ENCODE measurements around the gene CORO1C.
"Not testable (repeated sequence)": the region's sequence is repeated elsewhere in the genome, so short reads cannot be mapped to it uniquely, and the experiment has no call there.

Gene CORO1C

DNA sequence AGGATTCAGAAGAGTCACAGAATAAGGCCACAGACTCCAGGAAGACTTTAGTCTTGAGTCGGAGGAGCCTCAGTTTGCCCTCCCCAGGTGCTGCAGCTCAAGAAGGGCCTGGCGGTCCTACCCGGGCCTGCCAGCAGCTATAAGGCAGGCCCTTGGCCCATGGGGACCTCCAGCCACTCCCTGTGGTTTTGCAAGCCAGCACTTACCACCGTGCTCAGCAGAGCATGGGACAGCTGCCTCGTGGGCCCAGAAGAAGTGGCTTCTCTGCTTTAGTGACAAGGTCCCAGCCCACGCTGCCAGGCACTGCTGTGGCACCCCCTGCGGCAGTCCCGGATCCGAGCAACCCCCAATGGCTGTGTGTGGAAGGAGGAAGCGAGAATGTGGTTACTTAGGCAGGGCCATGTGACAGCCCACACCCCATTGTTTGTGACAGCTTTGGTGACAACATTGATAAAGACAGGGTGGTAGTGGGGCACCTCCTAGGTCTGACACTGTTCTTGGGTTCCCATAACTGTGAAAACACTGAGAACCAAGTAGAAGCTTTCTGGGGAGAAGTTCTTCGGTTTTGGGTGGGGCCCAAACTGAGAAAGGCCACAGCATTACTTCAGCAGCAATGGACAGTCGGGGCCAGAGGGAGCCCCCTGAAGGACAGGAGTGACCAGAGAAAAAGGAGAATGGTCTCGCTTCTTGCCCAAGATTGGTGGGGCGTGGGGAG is 97.6 kb downstream of the CORO1C start, which contains the start of gene SELPLG:
TSS of gene SELPLG (minus strand) at position 361 of the 715 bp plus-strand sequence. CDS start 9,587 bp downstream, outside the sequence.
- peak; percentile 56 to 68 for DNase-seq (ENCODE audit: low read depth in 2 of 2)

DNA sequence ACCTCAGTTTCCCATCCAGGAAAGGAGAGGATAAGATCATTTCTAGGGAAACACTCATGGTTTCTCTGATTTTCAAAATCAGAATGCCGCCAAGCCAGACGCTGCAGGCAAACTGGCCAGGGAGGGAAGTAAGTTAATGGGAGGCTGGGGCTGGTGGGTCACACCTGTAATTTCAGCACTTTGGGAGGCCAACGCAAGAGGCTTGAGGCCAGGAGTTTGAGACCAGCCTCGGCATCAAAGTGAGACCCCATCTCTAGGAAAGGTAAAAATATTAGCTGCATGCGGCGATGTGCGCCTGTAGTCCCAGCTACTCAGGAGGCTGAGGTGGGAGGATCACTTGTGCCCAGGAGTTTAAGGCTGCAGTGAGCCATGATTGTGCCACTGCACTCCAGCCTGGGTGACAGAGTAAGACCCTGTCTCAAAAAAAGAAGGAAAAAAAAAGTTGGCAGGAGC is 98.2 kb downstream of the CORO1C start:
- no peak for DNase-seq (ENCODE audit: low read depth in 2 of 2)

DNA sequence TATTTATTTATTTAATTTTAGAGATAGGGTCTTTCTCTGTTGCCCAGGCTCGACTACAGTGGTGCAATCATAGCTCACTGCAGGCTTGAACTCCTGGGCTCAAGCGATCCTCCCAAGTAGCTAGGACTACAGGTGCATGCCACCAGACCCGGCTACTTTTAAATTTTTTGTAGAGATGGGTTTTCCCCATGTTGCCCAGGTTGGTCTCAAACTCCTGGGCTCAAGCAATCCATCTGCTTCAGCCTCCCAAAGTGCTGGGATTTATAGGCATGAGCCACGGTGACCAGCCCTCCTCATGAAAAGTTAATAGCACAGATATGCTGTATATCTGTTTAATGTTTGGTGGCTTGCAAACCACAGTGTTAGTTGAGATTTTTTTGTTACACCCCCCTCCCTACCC is 100.1 kb downstream of the CORO1C start:
- DNase-seq (ENCODE audit: low read depth in 2 of 2) = not testable (repeated sequence)

DNA sequence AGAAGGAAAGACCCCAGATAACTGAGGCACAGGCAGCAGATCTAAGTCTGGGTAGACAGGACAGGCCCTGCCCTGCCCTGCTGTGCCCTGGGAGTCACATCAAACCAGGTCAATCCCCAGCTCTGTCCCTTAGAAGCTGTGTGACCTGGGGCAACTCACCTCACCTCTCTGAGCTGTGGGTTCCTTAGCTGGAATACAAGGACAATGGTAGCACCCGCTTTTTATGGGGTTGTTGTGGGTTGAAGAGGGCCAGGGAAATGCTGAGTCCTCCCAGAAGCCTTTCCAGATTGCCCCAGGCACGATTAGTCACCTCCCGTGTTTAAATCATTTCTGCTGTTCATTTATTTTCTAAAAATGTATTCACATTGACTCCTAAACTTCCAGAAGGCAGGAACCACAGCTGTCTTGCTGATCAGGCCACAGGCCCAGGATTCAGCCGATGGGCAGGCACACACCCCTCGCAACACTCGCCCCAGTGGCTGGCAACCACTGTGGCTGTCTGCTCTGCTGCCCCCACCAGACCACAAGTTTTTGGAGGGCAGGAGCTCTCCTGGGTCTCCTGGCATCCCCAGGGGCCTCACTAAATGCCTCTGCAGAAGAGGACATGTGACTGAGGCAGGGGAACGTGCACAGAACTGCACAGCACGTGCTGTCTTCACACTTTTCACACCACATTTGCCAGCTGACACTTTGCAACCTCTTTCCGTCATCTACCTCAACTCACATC is 100.7 kb downstream of the CORO1C start:
- DNase-seq (ENCODE audit: low read depth in 2 of 2) = no peak

DNA sequence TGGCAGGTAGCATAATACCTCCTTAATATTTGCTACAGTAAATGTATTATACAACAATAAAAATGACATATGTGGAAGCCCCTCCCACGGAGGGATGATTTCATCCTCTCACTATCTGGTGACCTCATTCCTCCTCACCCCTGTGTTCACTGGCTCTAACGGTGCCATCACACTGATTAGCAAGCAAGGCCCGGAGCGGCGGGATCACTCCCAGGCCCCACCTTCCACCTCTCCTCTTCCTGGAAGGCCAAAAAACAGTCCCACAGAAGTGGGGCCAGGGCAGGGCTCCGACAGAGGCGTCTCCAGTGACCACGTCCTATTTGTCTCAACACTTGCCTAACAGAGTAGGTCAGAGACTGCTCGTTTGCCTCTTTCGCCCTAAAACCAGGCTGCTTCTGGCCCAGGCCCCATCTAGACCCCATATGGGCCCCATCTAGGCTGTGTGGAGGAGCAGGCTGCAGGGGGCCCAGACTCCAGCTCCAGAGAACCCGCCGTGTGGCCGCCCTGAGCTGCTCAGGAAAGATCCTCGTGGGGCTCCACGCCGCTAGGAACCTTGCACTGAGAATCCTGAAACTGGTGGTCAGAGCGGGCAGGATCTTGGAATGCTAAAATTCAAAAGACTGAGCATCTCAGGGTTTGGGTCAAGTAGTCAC is 101.4 kb downstream of the CORO1C start:
- DNase-seq (ENCODE audit: low read depth in 2 of 2) = no peak

DNA sequence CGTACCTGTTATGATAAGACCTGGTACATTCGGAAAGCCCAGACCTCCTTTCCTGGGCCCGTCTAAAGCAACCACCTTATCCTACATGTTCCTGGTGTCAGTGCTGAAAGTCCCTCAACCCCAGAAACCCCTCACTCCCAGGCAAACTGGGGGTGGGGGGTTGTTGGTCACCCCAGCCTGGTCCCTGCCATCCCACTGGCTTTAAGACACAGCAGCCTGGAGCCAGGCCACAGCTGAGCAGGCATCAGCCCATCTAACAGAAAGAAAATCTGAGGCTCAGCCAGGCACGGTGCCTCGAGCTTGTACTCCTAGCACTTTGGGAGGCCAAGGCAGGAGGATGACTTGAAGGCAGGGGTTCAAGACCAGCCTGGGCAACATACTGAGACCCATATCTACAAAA is 102.2 kb downstream of the CORO1C start:
- DNase-seq (ENCODE audit: low read depth in 2 of 2) = no peak

DNA sequence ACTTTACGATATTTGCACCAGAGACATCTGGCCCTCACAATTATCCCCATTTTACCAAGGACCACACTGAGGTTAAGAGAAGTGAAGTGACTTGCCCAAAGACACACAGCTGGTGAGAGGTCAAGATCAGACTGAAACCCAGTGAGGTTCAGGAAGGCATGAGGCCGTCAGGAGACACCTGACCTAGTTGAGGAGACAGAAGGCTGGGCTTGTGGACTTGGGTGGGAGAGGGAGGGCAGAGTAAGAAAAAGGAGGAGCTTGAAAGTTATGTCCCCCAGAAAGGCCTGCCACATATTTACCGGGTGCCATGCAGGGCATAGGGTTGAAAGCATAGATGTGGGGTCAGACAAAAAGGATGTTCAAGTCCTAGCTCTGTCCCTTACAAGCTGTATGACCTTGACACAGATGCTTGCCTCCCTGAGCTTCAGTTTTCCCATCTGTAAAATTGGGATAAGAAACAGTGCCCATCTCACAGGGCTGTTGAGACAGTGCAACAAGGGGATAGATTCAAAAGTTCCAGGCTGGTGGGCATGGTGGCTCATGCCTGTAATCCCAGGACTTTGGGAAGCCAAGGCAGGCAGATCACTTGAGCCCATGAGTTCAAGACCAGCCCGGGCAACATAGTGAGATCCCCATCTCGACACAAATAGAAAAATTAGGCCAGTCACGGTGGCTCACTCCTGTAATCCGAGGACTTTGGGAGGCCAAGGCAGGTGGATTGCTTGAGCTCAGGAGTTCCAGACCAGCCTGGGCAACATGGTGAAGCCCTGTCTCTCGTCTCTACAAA is 104.0 kb downstream of the CORO1C start:
- DNase-seq (ENCODE audit: low read depth in 2 of 2) = no peak

DNA sequence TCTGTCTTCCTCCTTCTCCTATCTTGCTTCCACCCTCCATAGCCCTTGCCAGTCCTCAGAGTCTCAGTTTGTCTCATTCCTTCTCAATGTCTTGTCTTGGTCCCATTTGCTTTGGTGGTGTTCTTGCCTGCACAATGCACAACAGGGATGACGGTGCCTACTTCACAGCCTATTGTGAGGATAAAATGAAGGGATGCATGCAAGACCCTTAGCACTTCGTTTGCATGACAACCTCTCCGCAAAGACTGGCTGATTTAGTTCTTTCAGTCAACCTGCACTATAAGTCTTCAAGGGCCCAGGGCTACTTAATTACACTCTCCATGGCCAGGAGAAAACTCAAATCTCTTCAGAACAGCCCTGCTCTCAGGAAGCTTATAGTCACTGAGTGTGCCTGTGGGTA is 106.1 kb downstream of the CORO1C start:
- no peak for DNase-seq (ENCODE audit: low read depth in 2 of 2)

DNA sequence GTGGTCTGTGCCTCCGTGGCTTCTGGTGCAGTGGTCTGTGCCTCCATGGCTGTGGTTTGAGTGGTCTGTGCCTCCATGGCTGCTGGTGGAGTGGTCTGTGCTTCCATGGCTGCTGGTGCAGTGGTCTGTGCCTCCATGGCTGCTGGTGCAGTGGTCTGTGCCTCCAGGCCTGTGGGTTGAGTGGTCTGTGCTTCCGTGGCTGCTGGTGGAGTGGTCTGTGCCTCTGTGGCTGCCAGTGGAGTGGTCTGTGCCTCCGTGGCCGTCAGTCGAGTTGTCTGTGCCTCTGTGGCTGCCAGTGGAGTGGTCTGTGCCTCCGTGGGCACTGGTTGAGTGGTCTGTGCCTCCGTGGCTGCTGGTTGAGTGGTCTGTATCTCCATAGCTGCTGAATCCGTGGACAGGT is 107.7 kb downstream of the CORO1C start:
- DNase-seq (ENCODE audit: low read depth in 2 of 2) = no peak

DNA sequence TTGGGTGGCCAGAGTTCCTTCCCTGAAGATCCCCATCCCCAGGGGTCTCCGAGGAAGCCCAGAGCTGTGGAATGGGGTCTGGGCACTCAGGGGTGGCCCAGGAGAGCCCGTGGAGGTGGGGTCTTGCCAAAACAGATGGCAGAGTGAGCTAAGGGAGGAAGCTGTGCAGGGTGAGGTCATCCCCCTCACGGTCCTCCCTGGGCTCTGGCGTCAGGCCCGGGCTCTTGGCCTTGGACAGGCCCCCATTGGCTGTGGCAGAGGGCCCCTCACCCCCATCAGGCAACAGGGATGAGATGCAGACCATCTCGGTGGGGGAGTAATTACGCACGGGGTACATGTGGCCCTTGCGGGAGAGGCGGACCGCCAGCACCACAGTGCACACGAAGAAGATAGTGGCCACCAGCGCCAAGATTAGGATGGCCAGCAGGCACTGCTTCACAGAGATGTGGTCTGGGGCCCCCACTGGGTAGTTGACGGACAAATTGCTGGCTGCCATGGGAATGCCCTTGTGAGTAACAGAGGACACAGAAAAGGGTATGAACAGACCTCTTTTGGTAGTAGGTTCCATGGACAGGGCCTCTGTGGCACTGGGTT is 108.3 kb downstream of the CORO1C start:
- no peak for DNase-seq (ENCODE audit: low read depth in 2 of 2)

DNA sequence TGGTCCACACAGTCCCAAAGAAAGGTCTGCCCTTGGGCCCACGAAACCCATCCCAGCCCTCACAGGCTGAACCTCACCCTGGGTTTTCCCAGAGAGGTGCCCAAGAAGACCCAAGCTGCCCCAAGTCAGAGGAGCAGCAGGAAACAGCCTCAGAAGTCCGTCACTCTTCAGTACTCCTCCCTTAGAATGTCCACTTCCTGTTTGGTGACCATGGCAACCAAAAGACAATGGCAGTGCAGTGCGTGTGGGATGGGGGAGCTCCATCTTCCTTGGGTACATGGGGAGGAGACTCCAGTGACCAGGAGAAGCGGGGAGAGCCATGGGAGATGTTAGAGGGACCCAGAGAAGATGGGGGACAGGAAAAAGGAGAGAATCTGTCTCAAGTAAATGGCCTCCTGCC is 108.9 kb downstream of the CORO1C start:
- no peak for DNase-seq (ENCODE audit: low read depth in 2 of 2)

DNA sequence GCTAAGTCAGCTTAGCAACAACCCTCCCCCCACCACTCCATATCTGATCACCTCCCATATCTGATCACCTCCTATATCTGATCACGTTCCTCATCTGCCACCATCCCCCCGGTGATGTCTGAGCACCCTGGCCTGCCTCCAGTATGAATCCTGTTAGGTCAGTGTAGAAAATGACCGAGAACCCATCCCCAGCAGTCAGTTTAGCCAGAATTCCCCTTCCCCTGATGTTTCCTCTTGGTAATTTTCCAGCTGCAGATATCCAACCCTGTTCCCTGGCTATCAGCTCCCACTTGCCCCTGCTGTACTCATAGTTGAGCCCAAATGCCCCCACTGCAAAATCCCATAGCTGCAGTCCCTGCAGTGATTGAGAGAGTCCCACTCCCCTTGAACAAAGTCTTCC is 110.2 kb downstream of the CORO1C start:
- DNase-seq (ENCODE audit: low read depth in 2 of 2) = no peak

DNA sequence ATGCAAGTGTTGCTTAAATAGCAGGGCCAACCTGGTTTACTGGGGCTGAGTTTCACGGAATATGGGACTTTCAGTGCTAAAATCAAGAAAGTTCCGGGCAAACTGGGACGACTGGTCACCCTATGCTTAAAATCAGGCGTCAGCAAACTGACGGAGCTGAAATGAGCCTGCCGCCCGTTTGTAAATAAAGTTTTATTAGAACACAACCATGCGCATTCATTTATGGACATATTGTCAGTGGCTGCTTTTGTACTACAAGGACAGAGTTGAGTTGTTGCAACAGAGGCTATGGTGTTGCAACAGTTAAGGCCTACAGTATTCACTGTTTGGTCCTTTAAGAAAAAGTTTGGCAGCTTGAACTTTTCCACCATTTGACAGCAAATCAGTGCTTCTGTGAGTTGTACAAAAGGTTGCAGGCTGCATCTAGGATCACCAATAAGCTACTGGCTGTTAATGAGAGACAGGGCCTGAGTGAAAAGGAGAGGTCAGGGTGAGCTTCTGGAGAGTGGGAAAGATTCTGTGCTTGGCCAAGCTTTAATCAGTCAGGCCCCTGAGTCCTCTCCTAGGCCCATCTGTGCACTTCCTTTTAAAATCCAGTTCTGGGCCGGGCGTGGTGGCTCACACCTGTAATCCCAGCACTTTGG is 111.0 kb downstream of the CORO1C start:
- DNase-seq (ENCODE audit: low read depth in 2 of 2) = no peak

DNA sequence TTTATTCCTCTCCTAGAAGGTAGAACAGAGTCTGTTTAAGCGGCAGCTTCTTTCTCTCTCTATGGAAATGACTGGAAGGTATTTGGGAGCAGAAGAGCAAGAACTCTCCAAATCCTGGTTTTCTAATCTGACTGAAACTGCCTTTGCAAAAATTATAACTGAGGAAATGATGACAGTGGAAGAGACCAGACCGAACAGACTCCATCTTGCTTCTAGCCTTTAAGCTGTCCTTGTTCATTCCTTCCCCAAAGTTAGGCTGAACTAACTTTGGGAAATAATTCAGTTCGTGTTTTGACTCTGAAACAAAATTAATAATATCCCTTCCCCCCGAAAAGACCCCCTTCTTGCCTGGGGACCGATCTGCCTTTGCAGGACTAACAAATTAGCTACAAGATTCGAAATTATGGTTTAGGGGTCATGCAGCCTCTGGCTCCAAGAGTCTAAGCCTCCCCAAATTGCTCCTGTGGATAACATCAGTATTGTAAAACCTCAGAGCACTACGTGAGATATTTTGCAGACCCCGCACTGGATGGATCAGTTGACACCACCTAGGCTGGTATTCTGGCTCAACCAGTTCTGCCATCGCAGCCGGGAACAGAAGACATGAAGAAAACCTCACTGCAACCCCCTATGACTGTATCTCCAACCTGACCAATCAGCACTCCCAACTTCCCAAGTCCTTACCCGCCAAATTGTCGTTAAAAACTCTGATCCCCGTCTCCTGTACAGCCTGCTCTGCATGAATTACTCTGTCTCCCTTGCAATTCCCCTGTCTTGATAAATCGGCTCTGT is 111.8 kb downstream of the CORO1C start:
- DNase-seq (ENCODE audit: low read depth in 2 of 2) = no peak

DNA sequence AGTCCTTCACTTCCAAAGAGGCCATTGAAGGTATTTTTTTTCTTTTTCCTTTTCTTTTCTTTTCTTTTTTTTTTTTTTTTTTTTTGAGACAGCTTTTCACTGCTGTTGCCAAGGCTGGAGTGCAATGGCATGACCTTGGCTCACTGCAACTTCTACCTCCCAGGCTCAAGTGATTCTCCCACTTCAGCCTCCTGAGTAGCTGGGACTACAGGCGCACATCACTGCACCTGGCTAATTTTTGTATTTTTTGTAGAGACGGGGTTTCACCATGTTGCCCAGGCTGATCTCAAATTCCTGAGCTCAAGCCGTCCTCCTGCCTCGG is 112.4 kb downstream of the CORO1C start:
- not testable (repeated sequence) for DNase-seq (ENCODE audit: low read depth in 2 of 2)

DNA sequence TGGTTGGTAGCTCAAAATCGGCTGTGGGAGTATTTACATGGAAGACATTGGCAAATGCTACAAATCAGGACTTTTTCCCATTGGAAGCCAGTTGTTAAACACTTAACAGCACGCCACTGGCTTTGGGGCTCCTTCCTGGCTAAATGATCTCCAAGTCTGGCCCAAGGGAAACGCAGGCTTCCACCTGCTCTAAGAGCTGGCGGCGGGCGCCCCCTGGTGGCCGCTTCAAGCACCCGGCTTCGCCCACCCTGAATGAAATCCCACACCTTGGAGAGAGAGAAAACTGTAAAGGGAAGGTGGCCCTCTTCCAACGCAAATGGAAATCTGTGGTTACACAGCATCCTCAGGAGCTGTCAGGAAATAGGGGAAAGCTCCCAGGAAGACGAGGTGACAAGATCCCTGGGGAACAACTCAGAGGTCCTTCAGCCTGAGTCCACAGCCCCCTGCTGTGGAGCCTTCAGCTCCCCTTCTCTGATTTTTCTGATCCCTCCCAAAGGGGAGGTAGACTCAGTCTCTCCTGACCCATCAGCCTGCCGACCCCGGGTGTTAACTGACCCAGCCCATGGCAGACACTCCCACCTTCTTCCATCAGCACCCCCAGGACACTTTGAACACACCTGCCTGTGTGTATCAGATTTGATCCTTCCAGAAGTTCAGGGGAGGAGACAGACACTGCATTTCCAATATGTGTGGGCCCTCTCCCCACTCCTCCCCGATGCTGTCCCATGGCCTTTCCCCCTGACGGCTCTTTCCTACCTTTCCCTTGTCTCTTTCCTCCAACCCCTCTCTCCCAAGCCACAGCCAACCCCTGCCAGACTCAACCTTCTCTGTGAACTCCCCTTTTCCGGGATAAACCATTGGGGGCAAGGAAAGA is 113.0 kb downstream of the CORO1C start:
- peak; percentile 52 to 58 for DNase-seq (ENCODE audit: low read depth in 2 of 2)

DNA sequence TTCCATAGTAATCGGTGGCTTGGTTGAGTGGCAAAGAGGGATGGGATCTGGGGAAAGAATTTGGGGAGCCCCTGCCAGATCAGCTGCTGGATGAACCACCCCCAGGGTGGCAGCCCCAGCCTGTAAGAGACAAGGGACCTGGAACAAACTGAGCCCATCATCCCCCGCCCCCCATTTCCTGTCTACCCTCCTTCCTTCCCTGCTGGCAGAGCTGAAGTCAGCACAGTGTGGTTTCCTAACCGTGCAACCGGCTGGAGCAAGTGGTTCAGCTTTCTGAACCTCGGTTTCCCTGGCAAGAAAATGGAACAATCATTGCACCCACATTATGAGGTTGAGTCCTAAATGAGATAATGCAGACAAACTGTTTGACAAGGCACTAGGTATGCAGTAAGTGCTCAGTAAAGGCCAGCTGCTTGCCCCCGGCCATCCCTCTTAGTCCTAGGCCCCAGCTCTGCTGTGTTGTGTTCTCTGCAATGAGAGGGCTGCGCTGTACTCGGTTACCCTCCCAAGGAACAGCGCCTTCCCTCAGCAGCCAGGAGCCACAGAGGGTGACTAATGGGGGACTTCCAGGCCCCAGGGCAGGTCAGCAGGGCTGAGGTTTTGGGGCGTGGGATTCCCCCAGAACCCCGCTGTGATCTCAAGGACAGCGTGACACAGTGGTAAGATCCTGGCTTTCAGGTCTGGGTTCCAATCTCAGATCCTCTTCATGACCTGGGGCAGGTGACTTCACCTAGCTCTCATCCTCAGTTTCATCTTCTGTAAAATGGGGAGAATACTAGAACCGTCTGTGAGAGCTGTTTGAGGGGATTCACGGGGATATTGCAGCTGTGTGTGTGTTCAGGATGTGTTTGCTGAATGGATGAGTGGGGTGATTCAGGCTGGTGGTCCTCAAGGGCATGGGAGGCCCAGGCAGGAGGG is 114.1 kb downstream of the CORO1C start:
- DNase-seq (ENCODE audit: low read depth in 2 of 2) = peak; percentile 45 to 58

DNA sequence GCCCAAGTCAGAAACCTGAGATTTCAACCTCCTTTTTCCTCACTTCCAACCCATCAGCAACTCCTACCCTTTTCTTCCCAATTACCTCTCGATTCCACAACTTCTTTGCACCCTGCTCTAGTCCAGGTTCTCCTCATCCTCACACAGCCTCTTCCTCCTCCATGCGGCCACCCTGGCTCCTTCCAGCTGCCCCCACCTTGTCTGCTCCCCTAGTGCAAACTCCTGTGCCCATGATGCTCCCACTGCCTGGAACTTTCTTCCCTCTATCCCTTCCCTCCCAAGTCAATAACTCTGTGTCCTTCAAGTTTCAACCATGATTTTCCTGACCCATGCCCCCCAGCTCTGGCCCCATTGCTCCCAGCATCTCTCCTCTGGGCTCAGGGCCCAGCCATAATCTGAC is 115.0 kb downstream of the CORO1C start:
- DNase-seq (ENCODE audit: low read depth in 2 of 2) = no peak
